ENCODE data around the gene ANXA11.

GRCh38 chr10:80206277-80206655, 929 bp upstream of the ANXA11 start:
- TF ChIP-seq, protein P1, sequence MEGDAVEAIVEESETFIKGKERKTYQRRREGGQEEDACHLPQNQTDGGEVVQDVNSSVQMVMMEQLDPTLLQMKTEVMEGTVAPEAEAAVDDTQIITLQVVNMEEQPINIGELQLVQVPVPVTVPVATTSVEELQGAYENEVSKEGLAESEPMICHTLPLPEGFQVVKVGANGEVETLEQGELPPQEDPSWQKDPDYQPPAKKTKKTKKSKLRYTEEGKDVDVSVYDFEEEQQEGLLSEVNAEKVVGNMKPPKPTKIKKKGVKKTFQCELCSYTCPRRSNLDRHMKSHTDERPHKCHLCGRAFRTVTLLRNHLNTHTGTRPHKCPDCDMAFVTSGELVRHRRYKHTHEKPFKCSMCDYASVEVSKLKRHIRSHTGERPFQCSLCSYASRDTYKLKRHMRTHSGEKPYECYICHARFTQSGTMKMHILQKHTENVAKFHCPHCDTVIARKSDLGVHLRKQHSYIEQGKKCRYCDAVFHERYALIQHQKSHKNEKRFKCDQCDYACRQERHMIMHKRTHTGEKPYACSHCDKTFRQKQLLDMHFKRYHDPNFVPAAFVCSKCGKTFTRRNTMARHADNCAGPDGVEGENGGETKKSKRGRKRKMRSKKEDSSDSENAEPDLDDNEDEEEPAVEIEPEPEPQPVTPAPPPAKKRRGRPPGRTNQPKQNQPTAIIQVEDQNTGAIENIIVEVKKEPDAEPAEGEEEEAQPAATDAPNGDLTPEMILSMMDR (IDR thresholded peaks at IDR 0.05), result no peak
- TF ChIP-seq POLR2A (IDR thresholded peaks at IDR 0.05), result no peak

Data from thyroid gland (tissue), 4 donors.